Keratinocyte (primary cell): ENCODE measurements around the gene CACNA1F. TPM values are rescaled to one million over a fixed set of nuclear protein-coding genes. Genes with fewer than 3 reads are reported as not detected.
A peak's percentile ranks its signal among the peaks of the same experiment; 100 is the strongest.

Source experiments
- DNase-seq: peaks from one replicate; pipeline ENCODE4 v3.0.0-alpha.2; 2011; ENCODE audit warnings: low read depth, missing footprints, low spot score
- FAIRE-seq: peaks from 2 replicates; lab custom pipeline; 2011; peaks lifted over from hg19 to GRCh38; lab: Jason Lieb, UNC
- H2AFZ ChIP-seq: 2 replicates; pipeline ENCODE4 v1.6.0; 2012; ENCODE audit warnings: low read length, control low read depth, inconsistent platforms; ENCODE audit not compliant: control insufficient read depth
- H3K27ac ChIP-seq: 2 replicates; pipeline ENCODE4 v1.5.1; 2011; ENCODE audit warnings: low read length; ENCODE audit not compliant: control insufficient read depth, insufficient read depth
- H3K27me3 ChIP-seq: 3 replicates; pipeline ENCODE4 v1.6.0; 2011; ENCODE audit warnings: low read length; ENCODE audit not compliant: control insufficient read depth, insufficient read depth; ENCODE audit errors: extremely low read depth
- H3K36me3 ChIP-seq, 2 experiments: 2 replicates in 1 of 2; 3 replicates in 1 of 2; pipeline ENCODE4 v1.5.1; 2011; ENCODE audit warnings: low read length in 2 of 2, mild to moderate bottlenecking in 1 of 2; ENCODE audit not compliant: control insufficient read depth in 2 of 2, insufficient read depth in 2 of 2; ENCODE audit errors: extremely low read depth in 1 of 2
- H3K4me1 ChIP-seq: 3 replicates; pipeline ENCODE4 v1.5.1; 2011; ENCODE audit warnings: low read length; ENCODE audit not compliant: control insufficient read depth, insufficient read depth; ENCODE audit errors: extremely low read depth
- H3K4me2 ChIP-seq: 3 replicates; pipeline ENCODE4 v1.6.0; 2011; ENCODE audit warnings: low read depth, low read length; ENCODE audit not compliant: control insufficient read depth, insufficient read depth; ENCODE audit errors: extremely low read depth
- H3K4me3 ChIP-seq, 3 experiments: fragments of 200-600 bp in 1 of 3; sonication (generic) in 1 of 3; 2 replicates in 2 of 3; 3 replicates in 1 of 3; pipeline ENCODE4 v1.5.1; 2011 to 2016; ENCODE audit warnings: low read length in 3 of 3, mild to moderate bottlenecking in 3 of 3, control low read depth in 2 of 3, inconsistent platforms in 1 of 3, low read depth in 1 of 3, mixed read lengths in 1 of 3, mixed run types in 1 of 3, moderate library complexity in 1 of 3; ENCODE audit not compliant: control insufficient read depth in 2 of 3, insufficient read depth in 2 of 3; ENCODE audit errors: extremely low read depth in 1 of 3
- H3K79me2 ChIP-seq: 2 replicates; pipeline ENCODE4 v1.6.0; 2012; ENCODE audit warnings: low read length; ENCODE audit not compliant: control insufficient read depth, insufficient read depth
- H3K9ac ChIP-seq: 3 replicates; pipeline ENCODE4 v1.6.0; 2011; ENCODE audit warnings: low read length; ENCODE audit not compliant: control insufficient read depth, insufficient read depth; ENCODE audit errors: extremely low read depth
- H3K9me1 ChIP-seq: 3 replicates; pipeline ENCODE4 v1.6.0; 2011; ENCODE audit warnings: low read length; ENCODE audit not compliant: control insufficient read depth, insufficient read depth; ENCODE audit errors: extremely low read depth
- H3K9me3 ChIP-seq: 2 replicates; pipeline ENCODE4 v1.5.1; 2012; ENCODE audit warnings: low read depth, low read length; ENCODE audit not compliant: control insufficient read depth
- H4K20me1 ChIP-seq: 3 replicates; pipeline ENCODE4 v1.6.0; 2011; ENCODE audit warnings: low read length; ENCODE audit not compliant: control insufficient read depth, insufficient read depth; ENCODE audit errors: extremely low read depth
- CTCF ChIP-seq, 3 experiments: IDR thresholded peaks in 1 of 3; conservative IDR thresholded peaks in 1 of 3; optimal IDR thresholded peaks in 1 of 3; 2 replicates in 2 of 3; 3 replicates in 1 of 3; pipeline versions ENCODE3 to v1.5.1; 2011; ENCODE audit warnings: low read length in 3 of 3, mild to moderate bottlenecking in 3 of 3, moderate library complexity in 2 of 3, control low read depth in 1 of 3, inconsistent platforms in 1 of 3; ENCODE audit not compliant: insufficient read depth in 2 of 3; ENCODE audit errors: extremely low read depth in 1 of 3
- EZH2 ChIP-seq: IDR thresholded peaks from one replicate; pipeline ENCODE4 v1.6.1; 2012; ENCODE audit warnings: inconsistent platforms, mild to moderate bottlenecking, low read length, moderate library complexity
- dilution Hi-C: fragments of 300-500 bp; cut with MboI; formaldehyde crosslinking; loops from one replicate; pipeline ENCODE4 v1.7.0; 2020; ENCODE audit warnings: low sequenced_read_pairs; ENCODE audit not compliant: extremely low pct_ligation_motif_present
- polyA plus RNA-seq, 5 experiments: library from polyadenylated mRNA; depleted of rRNA in 3 of 5; stranded (reverse) in 3 of 5; stranded (forward) in 1 of 5; unstranded in 1 of 5; fragments of >200 nt; gene quantifications; 1 replicate in 1 of 5; 2 replicates in 3 of 5; 3 replicates in 1 of 5; pipeline versions ENCODE4 v1.2.1 to v1.2.3, GENCODE V29; 2011 to 2012; ENCODE audit warnings: missing spikeins in 2 of 5, low read depth in 1 of 5, low replicate concordance in 1 of 5

CACNA1F gene
- polyA plus RNA-seq, 1 donor (not counting 4 experiments of a cell fraction or from before 2014, with no cell fraction given), result not detected

GRCh38 chrX:49157194-49157593 is 75.9 kb downstream of the CACNA1F start:
- Histone ChIP-seq H2AFZ (no peak overlapping the region), H4K20me1 (no peaks in the 10 kb centered on the region), H3K9me3 (no peaks in the 10 kb centered on the region), H3K9me1 (no peaks in the 10 kb centered on the region), H3K4me1 (peaks cover 4% of the 10 kb centered on the region), H3K36me3 (no peaks in the 10 kb centered on the region), H3K79me2 (no peaks in the 10 kb centered on the region), H3K4me3 (no peak overlapping the region), H3K27ac (no peak overlapping the region), H3K27me3 (no peaks in the 10 kb centered on the region), H3K4me2 (no peak overlapping the region), H3K9ac (no peak overlapping the region)
- FAIRE-seq, result no peak
- dilution Hi-C loops, result no loop called here
- TF ChIP-seq EZH2 (no peak), CTCF (optimal IDR thresholded peaks at IDR 0.05 in 1 of 3, IDR thresholded peaks at IDR 0.05 in 1 of 3, conservative IDR thresholded peaks at IDR 0.05 in 1 of 3; ENCODE audit: extremely low read depth in 1 of 3, insufficient read depth in 2 of 3, low read length in 3 of 3) (no peak)
- DNase-seq, result no peak

- TF ChIP-seq EZH2, result no peak
- TF ChIP-seq CTCF (optimal IDR thresholded peaks at IDR 0.05 in 1 of 3, IDR thresholded peaks at IDR 0.05 in 1 of 3, conservative IDR thresholded peaks at IDR 0.05 in 1 of 3; ENCODE audit: extremely low read depth in 1 of 3, insufficient read depth in 2 of 3, low read length in 3 of 3), result peak in 2 of 3 experiments; percentile 57 to 79
- no peak for FAIRE-seq
- H2AFZ ChIP-seq, result peak overlapping the region; percentile 63
These were observed 77.0 kb downstream of the CACNA1F start for GRCh38 chrX:49155900-49156837.

More at GRCh38 chrX:49155900-49156837, 77.0 kb downstream of the CACNA1F start:
- H3K4me3 ChIP-seq, result peak overlapping the region; percentile 37 to 63 (median 42)
- no peaks in the 10 kb centered on the region for H3K9me1 ChIP-seq
- no peaks in the 10 kb centered on the region for H3K9me3 ChIP-seq
- no peaks in the 10 kb centered on the region for H4K20me1 ChIP-seq
- H3K79me2 ChIP-seq, result no peaks in the 10 kb centered on the region
- peak overlapping the region; percentile 72 for H3K4me2 ChIP-seq
- peak overlapping the region; percentile 86 for H3K27ac ChIP-seq
- DNase-seq, result no peak
- H3K9ac ChIP-seq, result peak overlapping the region; percentile 80
- H3K36me3 ChIP-seq, result no peaks in the 10 kb centered on the region
- peaks cover 4% of the 10 kb centered on the region for H3K4me1 ChIP-seq
- dilution Hi-C loops, result no loop called here
- H3K27me3 ChIP-seq, result no peaks in the 10 kb centered on the region
